Subcutaneous abdominal adipose tissue (tissue), 5 donors: Measurements from ENCODE around the gene KRT40.

Source experiments
- H3K27ac ChIP-seq: one replicate; pipeline ENCODE4 v1.7.0; 2013; ENCODE audit warnings: low read depth, mild to moderate bottlenecking, inconsistent platforms, low read length, moderate library complexity
- H3K27me3 ChIP-seq, 5 donors: one replicate each; pipeline ENCODE4 v1.7.0; 2013; ENCODE audit warnings: low read length in 5 of 5, inconsistent platforms in 1 of 5; ENCODE audit not compliant: control insufficient read depth in 5 of 5, insufficient read depth in 4 of 5
- H3K36me3 ChIP-seq, 5 donors: one replicate each; pipeline ENCODE4 v1.7.0; 2013; ENCODE audit warnings: low read length in 5 of 5; ENCODE audit not compliant: control insufficient read depth in 5 of 5, insufficient read depth in 5 of 5
- H3K4me1 ChIP-seq, 5 donors: one replicate each; pipeline ENCODE4 v1.7.0; 2013; ENCODE audit warnings: low read length in 5 of 5, mild to moderate bottlenecking in 3 of 5, moderate library complexity in 1 of 5; ENCODE audit not compliant: control insufficient read depth in 5 of 5, insufficient read depth in 5 of 5
- H3K4me3 ChIP-seq, 5 donors: one replicate each; pipeline ENCODE4 v1.7.0; 2013; ENCODE audit warnings: low read length in 5 of 5, low read depth in 1 of 5
- H3K9ac ChIP-seq, 5 donors: one replicate each; pipeline ENCODE4 v1.7.0; 2013; ENCODE audit warnings: low read length in 5 of 5, mild to moderate bottlenecking in 4 of 5, moderate library complexity in 3 of 5
- H3K9me3 ChIP-seq, 5 donors: one replicate each; pipeline ENCODE4 v1.7.0; 2013; ENCODE audit warnings: low read length in 5 of 5; ENCODE audit not compliant: control insufficient read depth in 5 of 5
- donor health status: healthy.
- donor health status: healthy.
- donor health status: healthy.
- donor health status: healthy.
- donor health status: healthy.

Gene KRT40

GRCh38 chr17:40980596-40980995 lies 3.5 kb downstream of the KRT40 start:
- Histone ChIP-seq H3K9me3 (no peaks in the 10 kb centered on the region), H3K36me3 (no peaks in the 10 kb centered on the region), H3K27me3 (peaks cover 0 to 12% (median 8%) of the 10 kb centered on the region in 5 donors), H3K4me3 (no peak overlapping the region), H3K9ac (no peak overlapping the region), H3K4me1 (peaks cover 0 to 5% (median 4%) of the 10 kb centered on the region in 5 donors), H3K27ac (no peak overlapping the region)

GRCh38 chr17:40980117-40980516 lies 4.0 kb downstream of the KRT40 start:
- H3K36me3 ChIP-seq: no peaks in the 10 kb centered on the region
- H3K27me3 ChIP-seq: peaks cover 0 to 12% (median 8%) of the 10 kb centered on the region in 5 donors
- H3K27ac ChIP-seq: no peak overlapping the region
- H3K4me3 ChIP-seq: no peak overlapping the region
- H3K4me1 ChIP-seq: peaks cover 0 to 5% (median 4%) of the 10 kb centered on the region in 5 donors
- no peak overlapping the region for H3K9ac ChIP-seq
- no peaks in the 10 kb centered on the region for H3K9me3 ChIP-seq

GRCh38 chr17:40978575-40979151 lies 5.5 kb downstream of the KRT40 start:
- no peak overlapping the region for H3K4me3 ChIP-seq
- no peaks in the 10 kb centered on the region for H3K36me3 ChIP-seq
- H3K9me3 ChIP-seq: no peaks in the 10 kb centered on the region
- peaks cover 0 to 5% (median 4%) of the 10 kb centered on the region in 5 donors for H3K4me1 ChIP-seq
- H3K27me3 ChIP-seq: peaks cover 0 to 9% (median 7%) of the 10 kb centered on the region in 5 donors
- no peak overlapping the region for H3K9ac ChIP-seq
- no peak overlapping the region for H3K27ac ChIP-seq

- H3K27me3 ChIP-seq: peaks cover 0 to 8% (median 6%) of the 10 kb centered on the region in 5 donors
- H3K27ac ChIP-seq: no peak overlapping the region
- H3K9me3 ChIP-seq: peaks cover 0 to 6% (median 0%) of the 10 kb centered on the region in 5 donors
- no peak overlapping the region for H3K4me3 ChIP-seq
- no peaks in the 10 kb centered on the region for H3K36me3 ChIP-seq
- peaks cover 0 to 4% (median 2%) of the 10 kb centered on the region in 5 donors for H3K4me1 ChIP-seq
- H3K9ac ChIP-seq: no peak overlapping the region
These were observed 8.6 kb downstream of the KRT40 start for GRCh38 chr17:40975516-40975915.

GRCh38 chr17:40974366-40974765 lies 9.8 kb downstream of the KRT40 start:
- Histone ChIP-seq H3K27me3 (peaks cover 0 to 8% (median 4%) of the 10 kb centered on the region in 5 donors), H3K9ac (no peak overlapping the region), H3K27ac (no peak overlapping the region), H3K9me3 (peaks cover 0 to 8% (median 0%) of the 10 kb centered on the region in 5 donors), H3K4me3 (no peak overlapping the region), H3K4me1 (no peaks in the 10 kb centered on the region), H3K36me3 (no peaks in the 10 kb centered on the region)

GRCh38 chr17:40967582-40967981 lies 16.5 kb downstream of the KRT40 start:
- H3K27ac ChIP-seq: no peak overlapping the region
- no peaks in the 10 kb centered on the region for H3K36me3 ChIP-seq
- no peak overlapping the region for H3K9ac ChIP-seq
- no peak overlapping the region for H3K4me3 ChIP-seq
- no peaks in the 10 kb centered on the region for H3K4me1 ChIP-seq
- H3K9me3 ChIP-seq: peaks cover 0 to 8% (median 0%) of the 10 kb centered on the region in 5 donors
- peaks cover 0 to 5% (median 2%) of the 10 kb centered on the region in 5 donors for H3K27me3 ChIP-seq

GRCh38 chr17:40966848-40967247 lies 17.3 kb downstream of the KRT40 start, which contains the start of gene KRT39:
Gene KRT39, minus strand, starts transcription at chr17:40966948. Its CDS starts 92 bp downstream, at chr17:40966856.
- Histone ChIP-seq H3K27ac (no peak within 1 kb of the TSS), H3K4me1 (no peaks in the 10 kb centered on the region), H3K27me3 (peaks cover 0 to 5% (median 2%) of the 10 kb centered on the region in 5 donors), H3K9me3 (peaks cover 0 to 8% (median 0%) of the 10 kb centered on the region in 5 donors), H3K4me3 (no peak within 1 kb of the TSS), H3K9ac (no peak within 1 kb of the TSS), H3K36me3 (no peaks in the 10 kb centered on the region)

- no peak overlapping the region for H3K4me3 ChIP-seq
- H3K9me3 ChIP-seq: peaks cover 0 to 2% (median 0%) of the 10 kb centered on the region in 5 donors
- H3K27me3 ChIP-seq: peaks cover 0 to 5% (median 2%) of the 10 kb centered on the region in 5 donors
- H3K36me3 ChIP-seq: no peaks in the 10 kb centered on the region
- H3K9ac ChIP-seq: no peak overlapping the region
- no peak overlapping the region for H3K27ac ChIP-seq
- H3K4me1 ChIP-seq: no peaks in the 10 kb centered on the region
These were observed 20.3 kb downstream of the KRT40 start for GRCh38 chr17:40963838-40964237.

- peaks cover 0 to 2% (median 0%) of the 10 kb centered on the region in 5 donors for H3K9me3 ChIP-seq
- no peaks in the 10 kb centered on the region for H3K36me3 ChIP-seq
- H3K27me3 ChIP-seq: peaks cover 0 to 10% (median 2%) of the 10 kb centered on the region in 5 donors
- no peak overlapping the region for H3K4me3 ChIP-seq
- H3K9ac ChIP-seq: no peak overlapping the region
- H3K27ac ChIP-seq: no peak overlapping the region
- H3K4me1 ChIP-seq: no peaks in the 10 kb centered on the region
These were observed 22.0 kb downstream of the KRT40 start for GRCh38 chr17:40962059-40962561.

- Histone ChIP-seq H3K4me1 (no peaks in the 10 kb centered on the region), H3K4me3 (no peak overlapping the region), H3K9ac (no peak overlapping the region), H3K36me3 (no peaks in the 10 kb centered on the region), H3K27ac (no peak overlapping the region), H3K27me3 (peaks cover 0 to 7% (median 2%) of the 10 kb centered on the region in 5 donors), H3K9me3 (peaks cover 0 to 2% (median 0%) of the 10 kb centered on the region in 5 donors)
These were observed 22.5 kb downstream of the KRT40 start for GRCh38 chr17:40961591-40961990.
